ENCODE measurements around the gene SNX27. TPM values are rescaled to one million over a fixed set of nuclear protein-coding genes. Genes with fewer than 3 reads are reported as not detected.

SNX27 gene
- total RNA-seq, 1 donor from 2014 or later, result 62.1 TPM

- Histone ChIP-seq H3K9me3 (no peaks in the 10 kb centered on the region), H3K4me3 (no peak overlapping the region), H3K36me3 (no peaks in the 10 kb centered on the region), H3K27ac (no peak overlapping the region), H3K27me3 (peaks cover 21% of the 10 kb centered on the region), H3K4me1 (peaks cover 22% of the 10 kb centered on the region)
- no peak for TF ChIP-seq CTCF (IDR thresholded peaks at IDR 0.05)
- intact Hi-C loops (cut with DNase I), result no loop called here
- no peak for DNase-seq
- ATAC-seq, result no peak
Measured at GRCh38 chr1:151716405-151716762, 104.5 kb downstream of the SNX27 start.

- Histone ChIP-seq H3K27me3 (peaks cover 21% of the 10 kb centered on the region), H3K4me3 (no peak within 1 kb of the TSS), H3K27ac (no peak within 1 kb of the TSS)
Measured at GRCh38 chr1:151716771-151717631, 105.2 kb downstream of the SNX27 start, which contains the start of gene CELF3. Gene CELF3 (minus strand): TSS chr1:151716803. CDS start chr1:151716020, 783 bp downstream.

GRCh38 chr1:151718011-151718431 lies 106.2 kb downstream of the SNX27 start:
- intact Hi-C loops (cut with DNase I), result no loop called here
- ATAC-seq (peak; percentile 20), DNase-seq (no peak)
- Histone ChIP-seq H3K27me3 (peaks cover 21% of the 10 kb centered on the region), H3K27ac (no peak overlapping the region), H3K36me3 (no peaks in the 10 kb centered on the region), H3K4me3 (no peak overlapping the region), H3K9me3 (no peaks in the 10 kb centered on the region), H3K4me1 (peaks cover 30% of the 10 kb centered on the region)
- no peak for TF ChIP-seq CTCF (IDR thresholded peaks at IDR 0.05)

More at GRCh38 chr1:151716771-151717631, 105.2 kb downstream of the SNX27 start, which contains the start of gene CELF3:
- no peak for TF ChIP-seq CTCF (IDR thresholded peaks at IDR 0.05)
- no peak for DNase-seq
- ATAC-seq, result no peak
- Histone ChIP-seq H3K4me1 (peaks cover 28% of the 10 kb centered on the region), H3K36me3 (no peaks in the 10 kb centered on the region), H3K9me3 (no peaks in the 10 kb centered on the region)
- intact Hi-C loops (cut with DNase I), result no loop called here

GRCh38 chr1:151718666-151719065 lies 106.8 kb downstream of the SNX27 start:
- no peak overlapping the region for H3K27ac ChIP-seq

GRCh38 chr1:151720125-151720524 lies 108.3 kb downstream of the SNX27 start:
- intact Hi-C loops (cut with DNase I), result no loop called here
- Histone ChIP-seq H3K4me3 (peak overlapping the region; percentile 54), H3K9me3 (no peaks in the 10 kb centered on the region), H3K4me1 (peaks cover 30% of the 10 kb centered on the region), H3K27me3 (peaks cover 16% of the 10 kb centered on the region), H3K36me3 (no peaks in the 10 kb centered on the region), H3K27ac (peak overlapping the region; percentile 76)
- ATAC-seq, result no peak
- no peak for DNase-seq
- TF ChIP-seq CTCF (IDR thresholded peaks at IDR 0.05), result no peak

More at GRCh38 chr1:151718666-151719065, 106.8 kb downstream of the SNX27 start:
- no peaks in the 10 kb centered on the region for H3K9me3 ChIP-seq
- peaks cover 21% of the 10 kb centered on the region for H3K27me3 ChIP-seq
- no peaks in the 10 kb centered on the region for H3K36me3 ChIP-seq
- H3K4me3 ChIP-seq, result no peak overlapping the region
- TF ChIP-seq CTCF (IDR thresholded peaks at IDR 0.05), result no peak
- intact Hi-C loops (cut with DNase I), result no loop called here
- no peak for DNase-seq
- ATAC-seq, result no peak
- peaks cover 30% of the 10 kb centered on the region for H3K4me1 ChIP-seq
